Measurements from ENCODE around the gene TMTC4. TPM values are rescaled to one million over a fixed set of nuclear protein-coding genes. Genes with fewer than 3 reads are reported as not detected.

The TMTC4 gene
- total RNA-seq, 1 experiment from 2014 or later = 45.4 TPM

GRCh38 chr13:100566543-100566942, 108.1 kb downstream of the TMTC4 start:
- DNase-seq = no peak
- no peaks in the 10 kb centered on the region for H3K27me3 Mint-ChIP-seq (ENCODE audit: insufficient read depth, unreplicated experiment)
- no TSS peak for BruUV-seq (replicated peaks)
- intact Hi-C loops (cut with micrococcal nuclease; ENCODE audit: unreplicated experiment) = no loop called here
- Histone ChIP-seq H3K4me3 (ENCODE audit: low read depth, low read length) (no peak overlapping the region), H3K9me3 (no peaks in the 10 kb centered on the region), H3K4me1 (no peaks in the 10 kb centered on the region), H3K36me3 (ENCODE audit: control insufficient read depth, insufficient read depth, low read length) (no peaks in the 10 kb centered on the region), H3K27me3 (replicated peaks; ENCODE audit: control insufficient read depth, insufficient read depth, low read length) (no peaks in the 10 kb centered on the region)
- H3K4me1 Mint-ChIP-seq (ENCODE audit: low read depth, unreplicated experiment) = no peaks in the 10 kb centered on the region
- no peak overlapping the region for H3K27ac Mint-ChIP-seq (ENCODE audit: unreplicated experiment)
- no peak overlapping the region for H3K4me3 Mint-ChIP-seq (ENCODE audit: unreplicated experiment)
- no peaks in the 10 kb centered on the region for H3K36me3 Mint-ChIP-seq (ENCODE audit: insufficient read depth, unreplicated experiment)
- ChIA-PET POLR2A (no interaction called here), CTCF (no interaction called here)
- peaks cover 9% of the 10 kb centered on the region for H3K9me3 Mint-ChIP-seq (ENCODE audit: unreplicated experiment)
- TF ChIP-seq, protein P1, sequence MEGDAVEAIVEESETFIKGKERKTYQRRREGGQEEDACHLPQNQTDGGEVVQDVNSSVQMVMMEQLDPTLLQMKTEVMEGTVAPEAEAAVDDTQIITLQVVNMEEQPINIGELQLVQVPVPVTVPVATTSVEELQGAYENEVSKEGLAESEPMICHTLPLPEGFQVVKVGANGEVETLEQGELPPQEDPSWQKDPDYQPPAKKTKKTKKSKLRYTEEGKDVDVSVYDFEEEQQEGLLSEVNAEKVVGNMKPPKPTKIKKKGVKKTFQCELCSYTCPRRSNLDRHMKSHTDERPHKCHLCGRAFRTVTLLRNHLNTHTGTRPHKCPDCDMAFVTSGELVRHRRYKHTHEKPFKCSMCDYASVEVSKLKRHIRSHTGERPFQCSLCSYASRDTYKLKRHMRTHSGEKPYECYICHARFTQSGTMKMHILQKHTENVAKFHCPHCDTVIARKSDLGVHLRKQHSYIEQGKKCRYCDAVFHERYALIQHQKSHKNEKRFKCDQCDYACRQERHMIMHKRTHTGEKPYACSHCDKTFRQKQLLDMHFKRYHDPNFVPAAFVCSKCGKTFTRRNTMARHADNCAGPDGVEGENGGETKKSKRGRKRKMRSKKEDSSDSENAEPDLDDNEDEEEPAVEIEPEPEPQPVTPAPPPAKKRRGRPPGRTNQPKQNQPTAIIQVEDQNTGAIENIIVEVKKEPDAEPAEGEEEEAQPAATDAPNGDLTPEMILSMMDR (IDR thresholded peaks at IDR 0.05; ENCODE audit: insufficient read depth in 1 of 2, low read depth in 1 of 2, low read length in 1 of 2, severe bottlenecking in 1 of 2, unreplicated experiment in 1 of 2) = no peak

- Histone ChIP-seq H3K27me3 (replicated peaks; ENCODE audit: control insufficient read depth, insufficient read depth, low read length) (no peaks in the 10 kb centered on the region), H3K36me3 (ENCODE audit: control insufficient read depth, insufficient read depth, low read length) (no peaks in the 10 kb centered on the region), H3K4me1 (no peaks in the 10 kb centered on the region), H3K9me3 (no peaks in the 10 kb centered on the region), H3K4me3 (ENCODE audit: low read depth, low read length) (no peak overlapping the region)
- H3K36me3 Mint-ChIP-seq (ENCODE audit: insufficient read depth, unreplicated experiment) = no peaks in the 10 kb centered on the region
- no peak for DNase-seq
- no TSS peak for BruUV-seq (replicated peaks)
- CTCF ChIA-PET = no interaction called here
- intact Hi-C loops (cut with micrococcal nuclease; ENCODE audit: unreplicated experiment) = no loop called here
- H3K4me3 Mint-ChIP-seq (ENCODE audit: unreplicated experiment) = no peak overlapping the region
- no peak overlapping the region for H3K27ac Mint-ChIP-seq (ENCODE audit: unreplicated experiment)
- TF ChIP-seq, protein P1 (IDR thresholded peaks at IDR 0.05; ENCODE audit: insufficient read depth in 1 of 2, low read depth in 1 of 2, low read length in 1 of 2, severe bottlenecking in 1 of 2, unreplicated experiment in 1 of 2) = no peak
- H3K4me1 Mint-ChIP-seq (ENCODE audit: low read depth, unreplicated experiment) = no peaks in the 10 kb centered on the region
- H3K27me3 Mint-ChIP-seq (ENCODE audit: insufficient read depth, unreplicated experiment) = no peaks in the 10 kb centered on the region
- H3K9me3 Mint-ChIP-seq (ENCODE audit: unreplicated experiment) = peaks cover 8% of the 10 kb centered on the region
- POLR2A ChIA-PET = no interaction called here
These were observed 109.3 kb downstream of the TMTC4 start for GRCh38 chr13:100565286-100565685.

- no peak overlapping the region for H3K4me3 Mint-ChIP-seq (ENCODE audit: unreplicated experiment)
- H3K9me3 ChIP-seq = no peaks in the 10 kb centered on the region
- no peaks in the 10 kb centered on the region for H3K4me1 Mint-ChIP-seq (ENCODE audit: low read depth, unreplicated experiment)
- ChIA-PET POLR2A (no interaction called here), CTCF (no interaction called here)
- no peaks in the 10 kb centered on the region for H3K27me3 Mint-ChIP-seq (ENCODE audit: insufficient read depth, unreplicated experiment)
- no peaks in the 10 kb centered on the region for H3K4me1 ChIP-seq
- H3K27ac Mint-ChIP-seq (ENCODE audit: unreplicated experiment) = no peak overlapping the region
- peaks cover 1% of the 10 kb centered on the region for H3K9me3 Mint-ChIP-seq (ENCODE audit: unreplicated experiment)
- no peaks in the 10 kb centered on the region for H3K27me3 ChIP-seq (replicated peaks; ENCODE audit: control insufficient read depth, insufficient read depth, low read length)
- H3K36me3 Mint-ChIP-seq (ENCODE audit: insufficient read depth, unreplicated experiment) = no peaks in the 10 kb centered on the region
- intact Hi-C loops (cut with micrococcal nuclease; ENCODE audit: unreplicated experiment) = no loop called here
- no TSS peak for BruUV-seq (replicated peaks)
- TF ChIP-seq, protein P1 (IDR thresholded peaks at IDR 0.05; ENCODE audit: insufficient read depth in 1 of 2, low read depth in 1 of 2, low read length in 1 of 2, severe bottlenecking in 1 of 2, unreplicated experiment in 1 of 2) = no peak
- DNase-seq = no peak
- H3K4me3 ChIP-seq (ENCODE audit: low read depth, low read length) = no peak overlapping the region
- no peaks in the 10 kb centered on the region for H3K36me3 ChIP-seq (ENCODE audit: control insufficient read depth, insufficient read depth, low read length)
These were observed 110.0 kb downstream of the TMTC4 start for GRCh38 chr13:100564444-100565223.

All from Caco-2 (cell line).